ENCODE results near the gene MYCBP2.

DNA sequence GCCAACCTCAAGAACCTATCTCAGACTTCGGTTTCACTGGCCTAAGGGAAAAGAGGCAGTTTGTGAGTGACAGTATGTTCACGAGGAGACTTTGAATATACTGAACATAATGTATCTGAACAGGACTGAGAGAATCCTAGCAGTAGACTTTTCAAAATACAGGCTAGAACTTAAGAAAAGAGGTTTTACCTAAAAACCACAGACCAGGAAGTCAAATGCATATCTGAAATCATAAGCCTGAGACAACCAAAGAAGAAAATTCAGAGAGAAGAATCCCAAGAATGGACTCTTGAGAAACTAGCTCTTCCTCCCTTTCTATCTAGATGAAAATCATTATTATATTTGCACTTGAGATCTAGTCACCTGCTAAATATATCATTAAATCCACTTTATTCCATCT is 17.6 kb downstream of the MYCBP2 start:
- no peak for TF ChIP-seq GATA2 (IDR thresholded peaks at IDR 0.05; ENCODE audit: low read depth, low read length)
- TF ChIP-seq GATA3 (IDR thresholded peaks at IDR 0.05; ENCODE audit: low read depth, low read length) = no peak
